Large intestine (tissue), 3 donors: ENCODE results near the gene IQCC. TPM values are rescaled to one million over a fixed set of nuclear protein-coding genes. Genes with fewer than 3 reads are reported as not detected.

Experiments used
- DNase-seq, 2 donors: peaks; one replicate each; pipeline versions ENCODE4 v3.0.0 to v3.0.0-alpha.2; 2013
- H3K27ac ChIP-seq: one replicate; pipeline ENCODE4 v1.5.1; 2013; ENCODE audit warnings: low read length
- H3K27me3 ChIP-seq: 2 replicates; pipeline ENCODE4 v1.6.1; 2013; ENCODE audit warnings: low read length; ENCODE audit not compliant: control insufficient read depth, insufficient read depth
- H3K36me3 ChIP-seq: 2 replicates; pipeline ENCODE4 v1.6.1; 2013; ENCODE audit warnings: low read length; ENCODE audit not compliant: control insufficient read depth, insufficient read depth
- H3K4me1 ChIP-seq: one replicate; pipeline ENCODE4 v1.6.1; 2013; ENCODE audit warnings: low read length; ENCODE audit not compliant: control insufficient read depth, insufficient read depth
- H3K4me3 ChIP-seq: one replicate; pipeline ENCODE4 v1.5.1; 2013; ENCODE audit warnings: low read length
- H3K9me3 ChIP-seq: one replicate; pipeline ENCODE4 v1.6.1; 2013; ENCODE audit warnings: mild to moderate bottlenecking, low read depth, low read length, moderate library complexity; ENCODE audit not compliant: control insufficient read depth
- WGBS: methylation state at CpG from one replicate; pipeline ENCODE4 v1.1.5; 2013; ENCODE audit warnings: low lambda C conversion rate; ENCODE audit not compliant: insufficient coverage; 5-methylcytosine and 5-hydroxymethylcytosine counted together
- polyA plus RNA-seq: library from polyadenylated mRNA; unstranded; fragments of 120-200 nt; gene quantifications from one replicate; pipeline ENCODE4 v1.2.1, GENCODE V29; 2013

Gene IQCC
- polyA plus RNA-seq, 1 donor = 5.5 TPM

GRCh38 chr1:32195531-32195930, 9.9 kb upstream of the IQCC start:
- H3K36me3 ChIP-seq = peaks cover 77% of the 10 kb centered on the region
- no peak overlapping the region for H3K27ac ChIP-seq
- no peaks in the 10 kb centered on the region for H3K27me3 ChIP-seq
- H3K9me3 ChIP-seq = no peaks in the 10 kb centered on the region
- DNase-seq = no peak
- H3K4me3 ChIP-seq = no peak overlapping the region
- no CpG with 5 or more reads among the region's 3 CpGs for WGBS
- peaks cover 11% of the 10 kb centered on the region for H3K4me1 ChIP-seq

- peaks cover 72% of the 10 kb centered on the region for H3K36me3 ChIP-seq
- H3K9me3 ChIP-seq = peaks cover 2% of the 10 kb centered on the region
- H3K4me1 ChIP-seq = peaks cover 14% of the 10 kb centered on the region
- H3K27me3 ChIP-seq = no peaks in the 10 kb centered on the region
- no peak for DNase-seq
- H3K27ac ChIP-seq = no peak overlapping the region
- no peak overlapping the region for H3K4me3 ChIP-seq
These were observed 9.3 kb upstream of the IQCC start for GRCh38 chr1:32195972-32196823.

- no peak overlapping the region for H3K27ac ChIP-seq
- H3K4me1 ChIP-seq = peaks cover 22% of the 10 kb centered on the region
- peaks cover 2% of the 10 kb centered on the region for H3K9me3 ChIP-seq
- DNase-seq = peak in 1 of 2 donors; percentile 37
- H3K27me3 ChIP-seq = no peaks in the 10 kb centered on the region
- no peak overlapping the region for H3K4me3 ChIP-seq
- peaks cover 63% of the 10 kb centered on the region for H3K36me3 ChIP-seq
- WGBS = no CpG with 5 or more reads among the region's 1 CpG
These were observed 8.4 kb upstream of the IQCC start for GRCh38 chr1:32197074-32197473.

DNA sequence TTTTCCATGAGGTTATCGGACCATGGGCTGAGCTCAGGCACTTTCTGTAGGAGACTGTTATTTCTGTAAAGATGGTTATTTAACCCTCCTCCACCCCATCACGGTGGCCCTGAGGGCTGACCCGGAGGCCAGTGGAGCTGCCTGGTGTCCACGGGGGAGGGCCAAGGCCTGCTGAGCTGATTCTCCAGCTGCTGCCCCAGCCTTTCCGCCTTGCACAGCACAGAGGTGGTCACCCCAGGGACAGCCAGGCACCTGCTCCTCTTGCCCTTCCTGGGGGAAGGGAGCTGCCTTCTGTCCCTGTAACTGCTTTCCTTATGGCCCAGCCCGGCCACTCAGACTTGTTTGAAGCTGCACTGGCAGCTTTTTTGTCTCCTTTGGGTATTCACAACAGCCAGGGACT, 7.6 kb upstream of the IQCC start:
- H3K9me3 ChIP-seq = peaks cover 2% of the 10 kb centered on the region
- WGBS = no CpG with 5 or more reads among the region's 6 CpGs
- peaks cover 22% of the 10 kb centered on the region for H3K4me1 ChIP-seq
- H3K4me3 ChIP-seq = no peak overlapping the region
- no peak overlapping the region for H3K27ac ChIP-seq
- H3K36me3 ChIP-seq = peaks cover 56% of the 10 kb centered on the region
- no peaks in the 10 kb centered on the region for H3K27me3 ChIP-seq
- DNase-seq = no peak

GRCh38 chr1:32198237-32199042, 7.0 kb upstream of the IQCC start:
- Histone ChIP-seq H3K4me1 (peaks cover 22% of the 10 kb centered on the region), H3K4me3 (no peak overlapping the region), H3K36me3 (peaks cover 50% of the 10 kb centered on the region), H3K27me3 (no peaks in the 10 kb centered on the region), H3K9me3 (peaks cover 2% of the 10 kb centered on the region), H3K27ac (no peak overlapping the region)
- no CpG with 5 or more reads among the region's 3 CpGs for WGBS
- no peak for DNase-seq

DNA sequence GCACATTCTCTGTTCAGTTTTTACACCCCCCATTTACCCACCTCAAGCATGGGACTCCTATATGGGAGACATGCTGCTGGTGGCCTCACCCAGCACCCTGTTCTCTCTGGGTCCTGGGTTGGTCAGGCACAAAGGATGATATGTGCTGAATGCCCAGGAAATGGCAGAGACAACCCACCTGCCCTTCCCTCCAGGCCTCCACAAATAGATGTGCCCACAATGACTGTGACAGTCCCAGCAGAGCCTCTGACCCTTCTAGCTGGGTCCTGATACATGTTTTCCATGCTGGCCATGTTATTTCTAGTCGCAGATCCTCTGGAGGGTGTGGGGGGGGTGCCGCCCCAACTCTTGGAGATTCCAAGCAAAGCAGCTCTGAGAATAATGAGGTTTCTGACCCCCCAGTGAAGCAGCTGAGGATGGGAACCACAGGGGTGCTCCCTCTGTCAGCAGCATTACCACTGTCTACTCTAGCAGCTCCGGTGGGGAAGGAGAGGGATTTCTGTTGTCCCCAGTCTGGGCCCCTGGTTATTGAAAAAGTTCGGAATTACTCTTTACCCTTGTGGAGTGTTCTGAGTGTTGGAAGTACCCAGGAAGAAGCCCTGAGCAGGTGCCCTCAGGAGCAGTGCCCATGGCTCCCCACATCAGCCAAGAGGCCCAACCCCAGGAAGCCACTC, 6.3 kb upstream of the IQCC start:
- H3K4me1 ChIP-seq = peaks cover 22% of the 10 kb centered on the region
- no CpG with 5 or more reads among the region's 4 CpGs for WGBS
- no peaks in the 10 kb centered on the region for H3K27me3 ChIP-seq
- peaks cover 42% of the 10 kb centered on the region for H3K36me3 ChIP-seq
- no peak overlapping the region for H3K27ac ChIP-seq
- H3K9me3 ChIP-seq = peaks cover 2% of the 10 kb centered on the region
- DNase-seq = no peak
- no peak overlapping the region for H3K4me3 ChIP-seq

GRCh38 chr1:32199717-32200072, 5.8 kb upstream of the IQCC start:
- H3K4me3 ChIP-seq = peak overlapping the region; percentile 52
- peaks cover 22% of the 10 kb centered on the region for H3K4me1 ChIP-seq
- no CpG with 5 or more reads among the region's 6 CpGs for WGBS
- H3K9me3 ChIP-seq = peaks cover 2% of the 10 kb centered on the region
- no peaks in the 10 kb centered on the region for H3K27me3 ChIP-seq
- H3K27ac ChIP-seq = peak overlapping the region; percentile 67
- no peak for DNase-seq
- peaks cover 37% of the 10 kb centered on the region for H3K36me3 ChIP-seq

GRCh38 chr1:32200226-32201010, 5.1 kb upstream of the IQCC start, which contains the start of gene CCDC28B:
Gene CCDC28B (plus strand): TSS chr1:32200595. CDS start chr1:32201936, 1,341 bp downstream.
- no CpG with 5 or more reads among the region's 34 CpGs for WGBS
- H3K4me3 ChIP-seq = peak within 1 kb of the TSS; percentile 52
- H3K27ac ChIP-seq = peak within 1 kb of the TSS; percentile 67
- H3K27me3 ChIP-seq = no peaks in the 10 kb centered on the region
- DNase-seq = peak; percentile 43 to 75
- H3K4me1 ChIP-seq = peaks cover 22% of the 10 kb centered on the region
- peaks cover 30% of the 10 kb centered on the region for H3K36me3 ChIP-seq
- H3K9me3 ChIP-seq = peaks cover 2% of the 10 kb centered on the region

DNA sequence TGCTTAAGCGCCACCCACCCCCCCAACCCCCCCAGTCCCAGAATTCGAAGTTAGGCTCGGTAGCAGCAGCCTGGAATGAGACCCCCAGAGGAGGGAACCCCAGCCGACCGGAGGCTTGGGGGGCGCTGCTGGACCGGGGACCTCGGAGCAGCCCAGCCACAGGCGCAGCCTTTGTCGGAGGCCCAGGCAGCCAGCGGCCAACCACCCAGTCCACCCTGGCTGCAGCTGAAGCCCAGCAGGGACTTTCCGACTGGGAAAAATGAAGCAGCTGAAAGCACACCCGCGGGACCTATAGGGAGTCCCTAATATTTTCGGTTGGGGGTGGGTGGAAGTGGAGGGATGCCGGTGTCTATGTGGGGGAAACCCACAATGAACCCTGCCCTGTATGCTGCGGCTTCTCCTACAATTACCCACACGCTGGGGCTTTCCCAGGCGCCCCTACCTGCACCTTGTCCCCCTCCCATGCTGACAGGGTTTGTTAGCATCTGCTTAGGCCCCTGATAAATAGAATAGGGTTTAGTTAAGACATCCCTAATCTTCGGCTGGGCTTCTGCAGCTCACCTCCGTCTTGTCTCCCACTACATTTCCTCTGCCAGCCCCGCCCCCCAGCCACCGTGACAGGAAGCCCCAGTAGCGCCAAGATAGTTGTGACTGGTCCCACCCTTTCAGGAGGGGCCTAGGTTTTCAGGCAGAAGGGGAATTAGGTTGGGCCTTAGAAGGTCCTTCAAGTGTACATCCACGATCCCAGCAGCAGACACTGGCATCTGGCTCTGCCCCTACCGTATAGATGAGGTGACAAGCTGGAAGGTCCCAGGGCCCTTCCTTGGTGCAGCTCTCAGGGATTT, 4.2 kb upstream of the IQCC start:
- H3K9me3 ChIP-seq = peaks cover 2% of the 10 kb centered on the region
- peaks cover 24% of the 10 kb centered on the region for H3K4me1 ChIP-seq
- peak overlapping the region; percentile 52 for H3K4me3 ChIP-seq
- peak; percentile 39 to 64 for DNase-seq
- no peaks in the 10 kb centered on the region for H3K27me3 ChIP-seq
- H3K27ac ChIP-seq = peak overlapping the region; percentile 67
- H3K36me3 ChIP-seq = peaks cover 22% of the 10 kb centered on the region
- WGBS = no CpG with 5 or more reads among the region's 26 CpGs
